HCT116 (cell line): ENCODE results near the gene GLOD4. TPM values are rescaled to one million over a fixed set of nuclear protein-coding genes. Genes with fewer than 3 reads are reported as not detected.

Experiments
- ATAC-seq: fragments of 200-7000 bp; cut with Tn5 transposase; 2 replicates; pipeline ENCODE4 v1.9.1; 2020; ENCODE audit warnings: mild to moderate bottlenecking, moderate library complexity
- BruUV-seq: library from RNA; stranded (reverse); fragments of 400-500 nt; replicated peaks from 2 replicates; lab custom pipeline; 2021; lab: Mats Ljungman, UMichigan
- CTCF ChIA-PET: fragments of 300-600 bp; sonication (Branson Sonifier 250); formaldehyde crosslinking; loops from one replicate; lab custom pipeline; 2021; ENCODE audit warnings: antibody characterized with exemption; lab: Charles Lee
- POLR2A ChIA-PET: fragments of 300-600, 350-600 bp; sonication (Branson Sonifier 250); formaldehyde crosslinking; loops from one replicate; lab custom pipeline; 2021; ENCODE audit warnings: antibody characterized with exemption; lab: Charles Lee
- RAD21 ChIA-PET, 2 experiments: fragments of 300-600 bp; sonication (Branson Sonifier 250); formaldehyde crosslinking; loops; one replicate each; lab custom pipeline; 2023; ENCODE audit warnings: low total read pairs in 2 of 2; ENCODE audit not compliant: uncharacterized antibody in 2 of 2, unreplicated experiment in 2 of 2, low non-redundant PET in 1 of 2; lab: Charles Lee
- DNase-seq: peaks from one replicate; pipeline ENCODE4 v3.0.0-alpha.2; 2010; ENCODE audit warnings: low read depth, low spot score
- H2AFZ ChIP-seq: fragments of 200-600 bp; shearing (Covaris generic), sonication (generic); 2 replicates; pipeline ENCODE4 v1.6.1; 2017; ENCODE audit warnings: low read depth, mixed run types, mixed read lengths, antibody characterized with exemption, low read length; ENCODE audit not compliant: poor library complexity, severe bottlenecking
- H3K27ac ChIP-seq: 2 replicates; pipeline ENCODE4 v1.5.1; 2012; ENCODE audit warnings: low read depth, low read length
- H3K27me3 ChIP-seq: fragments of 200-600 bp; sonication (generic); 2 replicates; pipeline ENCODE4 v1.6.1; 2016; ENCODE audit warnings: mixed run types, low read length, mixed read lengths; ENCODE audit not compliant: insufficient read depth
- H3K36me3 ChIP-seq, 2 experiments: fragments of 200-500 bp in 1 of 2; fragments of 200-600 bp in 1 of 2; sonication (Bioruptor generic) in 1 of 2; sonication (generic) in 1 of 2; 2 replicates each; pipeline versions ENCODE4 v1.5.1 to v1.6.1; 2014 to 2016; ENCODE audit warnings: low read length in 2 of 2, inconsistent platforms in 1 of 2, mixed read lengths in 1 of 2, mixed run types in 1 of 2; ENCODE audit not compliant: insufficient read depth in 2 of 2, control insufficient read depth in 1 of 2
- H3K4me1 ChIP-seq, 2 experiments: fragments of 200-600 bp in 1 of 2; sonication (generic) in 1 of 2; 2 replicates each; pipeline versions ENCODE4 v1.5.1 to v1.6.1; 2012 to 2017; ENCODE audit warnings: low read length in 2 of 2, inconsistent platforms in 1 of 2, mild to moderate bottlenecking in 1 of 2, mixed read lengths in 1 of 2, mixed run types in 1 of 2, moderate library complexity in 1 of 2; ENCODE audit not compliant: insufficient read depth in 2 of 2, control insufficient read depth in 1 of 2
- H3K4me2 ChIP-seq: fragments of 200-600 bp; sonication (generic); 2 replicates; pipeline ENCODE4 v1.6.1; 2017; ENCODE audit warnings: mixed run types, low read length, mixed read lengths
- H3K4me3 ChIP-seq, 2 experiments: fragments of 200-600 bp in 1 of 2; sonication (generic) in 1 of 2; replicated peaks in 1 of 2; 2 replicates each; pipeline ENCODE4 v1.5.1; 2011 to 2016; ENCODE audit warnings: low read length in 2 of 2, control low read depth in 1 of 2, low read depth in 1 of 2, mild to moderate bottlenecking in 1 of 2, mixed read lengths in 1 of 2, mixed run types in 1 of 2
- H3K79me2 ChIP-seq: fragments of 200-600 bp; sonication (generic); 2 replicates; pipeline ENCODE4 v1.6.1; 2017; ENCODE audit warnings: mild to moderate bottlenecking, mixed run types, low read length, moderate library complexity, mixed read lengths; ENCODE audit not compliant: insufficient read depth
- H3K9ac ChIP-seq: fragments of 200-600 bp; sonication (generic); 2 replicates; pipeline ENCODE4 v1.6.1; 2016; ENCODE audit warnings: low read length, mixed read lengths
- H3K9me2 ChIP-seq: fragments of 200-600 bp; sonication (generic), shearing (Covaris generic); 2 replicates; pipeline ENCODE4 v1.6.1; 2017; ENCODE audit warnings: mixed run types, mild to moderate bottlenecking, moderate library complexity; ENCODE audit not compliant: insufficient read depth
- H3K9me3 ChIP-seq, 2 experiments: fragments of 200-500 bp in 1 of 2; fragments of 200-600 bp in 1 of 2; sonication (Bioruptor generic) in 1 of 2; sonication (generic) in 1 of 2; 2 replicates each; pipeline ENCODE4 v1.6.1; 2014 to 2017; ENCODE audit warnings: low read length in 2 of 2, mixed read lengths in 2 of 2, inconsistent platforms in 1 of 2, low read depth in 1 of 2, mild to moderate bottlenecking in 1 of 2, mixed run types in 1 of 2, moderate library complexity in 1 of 2; ENCODE audit not compliant: control insufficient read depth in 1 of 2, insufficient read depth in 1 of 2
- H4K20me1 ChIP-seq: fragments of 200-600 bp; sonication (generic), shearing (Covaris generic); 2 replicates; pipeline ENCODE4 v1.6.1; 2017; ENCODE audit warnings: mixed run types, mild to moderate bottlenecking, moderate library complexity; ENCODE audit not compliant: insufficient read depth
- ATF3 ChIP-seq: IDR thresholded peaks from 2 replicates; pipeline ENCODE4 v1.6.1; 2012
- CBX3 ChIP-seq: IDR thresholded peaks from 2 replicates; pipeline ENCODE4 v1.6.1; 2012; ENCODE audit warnings: low read depth
- EGR1 ChIP-seq: IDR thresholded peaks from 2 replicates; pipeline ENCODE4 v1.6.1; 2012; ENCODE audit warnings: low read depth
- ELF1 ChIP-seq: IDR thresholded peaks from 2 replicates; pipeline ENCODE4 v1.6.1; 2012; ENCODE audit warnings: low read depth, borderline replicate concordance
- REST ChIP-seq: IDR thresholded peaks from 2 replicates; pipeline ENCODE4 v1.6.1; 2012; ENCODE audit warnings: low read depth
- SIN3A ChIP-seq: IDR thresholded peaks from 2 replicates; pipeline ENCODE4 v1.6.1; 2012; ENCODE audit warnings: low read depth
- SP1 ChIP-seq: IDR thresholded peaks from 2 replicates; pipeline ENCODE4 v1.6.1; 2012; ENCODE audit warnings: low read depth
- SRF ChIP-seq: IDR thresholded peaks from 2 replicates; pipeline ENCODE4 v1.6.1; 2012; ENCODE audit warnings: low read depth
- TCF7L2 ChIP-seq: IDR thresholded peaks from 2 replicates; pipeline ENCODE4 v1.7.0; 2011; ENCODE audit warnings: borderline replicate concordance, inconsistent platforms; ENCODE audit not compliant: insufficient read depth, insufficient read length; ENCODE audit errors: extremely low read depth
- ZBTB33 ChIP-seq: IDR thresholded peaks from 2 replicates; pipeline ENCODE4 v1.6.1; 2011; ENCODE audit warnings: mild to moderate bottlenecking, low read length, moderate library complexity; ENCODE audit not compliant: insufficient replicate concordance; ENCODE audit errors: extremely low read depth
- ZFX ChIP-seq: fragments of 450-650 bp; IDR thresholded peaks from 2 replicates; pipeline ENCODE4 v1.6.1; 2017
- ZNF274 ChIP-seq: fragments of 200-500 bp; sonication (Bioruptor generic); IDR thresholded peaks from 2 replicates; pipeline ENCODE4 v1.6.1; 2014; ENCODE audit warnings: mild to moderate bottlenecking, low read depth, low read length, inconsistent platforms
- intact Hi-C: fragments of 100-400 bp; cut with micrococcal nuclease; formaldehyde crosslinking; loops from 2 replicates; pipeline ENCODE4 v1.10.0; 2022
- total RNA-seq: library from RNA; stranded (reverse); gene quantifications from one replicate; pipeline ENCODE4 v1.2.1, GENCODE V29; 2021; ENCODE audit not compliant: unreplicated experiment
- TF ChIP-seq, protein P1 (sequence below): IDR thresholded peaks from 2 replicates; pipeline ENCODE4 v1.6.1; 2012
- TF ChIP-seq, protein P2 (sequence below), 3 experiments: fragments of 200-600 bp in 1 of 3; sonication (generic) in 1 of 3; IDR thresholded peaks in 2 of 3; conservative IDR thresholded peaks in 1 of 3; 2 replicates each; pipeline ENCODE4 v1.5.1; 2012 to 2017; ENCODE audit warnings: low read depth in 2 of 3, low read length in 2 of 3, antibody characterized with exemption in 1 of 3, borderline replicate concordance in 1 of 3, control low read depth in 1 of 3, mild to moderate bottlenecking in 1 of 3, mixed read lengths in 1 of 3, mixed run types in 1 of 3, moderate library complexity in 1 of 3; ENCODE audit not compliant: insufficient read depth in 1 of 3

Gene GLOD4
- total RNA-seq, 1 experiment from 2014 or later = 80.7 TPM

DNA sequence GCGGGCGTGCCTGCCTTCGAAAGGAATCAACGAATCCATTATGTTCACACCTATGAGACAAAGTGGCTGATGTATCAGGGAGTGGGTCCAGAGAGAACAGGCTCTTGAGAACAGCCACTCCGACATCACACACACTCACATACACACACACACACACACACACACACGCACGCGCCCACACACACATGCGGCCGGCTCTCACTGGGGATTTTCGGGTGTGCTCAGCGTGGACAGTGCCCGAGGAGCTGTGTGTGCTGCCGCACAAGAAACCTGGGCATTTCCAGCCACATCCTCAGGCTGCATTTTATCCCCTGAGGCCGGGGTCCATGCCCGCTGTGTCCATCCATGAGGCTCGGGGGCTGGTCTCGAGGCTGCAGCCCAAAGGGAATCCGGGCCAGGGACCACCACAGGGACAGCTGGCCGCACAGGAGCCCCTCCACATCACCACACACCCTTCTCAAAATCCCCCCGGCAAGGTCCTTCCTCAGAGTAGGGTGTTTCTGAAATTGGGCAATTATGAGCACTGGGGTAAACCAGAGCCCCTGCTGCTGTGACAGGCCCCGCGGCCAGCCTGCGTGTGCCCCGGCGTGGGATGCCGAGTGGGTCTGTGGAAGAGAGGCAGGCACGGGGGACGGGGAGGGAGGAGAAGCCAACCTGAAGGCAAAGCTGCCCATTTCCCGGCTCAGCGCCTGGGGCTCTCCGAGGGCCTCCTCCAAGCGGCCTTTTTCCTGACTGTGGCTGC is 24.9 kb upstream of the GLOD4 start:
- Histone ChIP-seq H3K79me2 (no peaks in the 10 kb centered on the region; the same call in 1 of the 2 replicates), H2AFZ (no peak overlapping the region), H3K27ac (no peak overlapping the region), H3K36me3 (peaks cover 3 to 4% of the 10 kb centered on the region in 2 experiments; a peak in 2 of 4 replicates), H4K20me1 (no peaks in the 10 kb centered on the region), H3K9ac (no peak overlapping the region), H3K4me2 (no peak overlapping the region), H3K27me3 (no peaks in the 10 kb centered on the region), H3K4me1 (no peaks in the 10 kb centered on the region), H3K9me3 (no peaks in the 10 kb centered on the region), H3K4me3 (no peak overlapping the region), H3K9me2 (no peaks in the 10 kb centered on the region)
- intact Hi-C loops = no loop called here
- ATAC-seq (no peak), DNase-seq (no peak)
- no TSS peak for BruUV-seq
- TF ChIP-seq ELF1 = no peak
- no peak for TF ChIP-seq ZNF274
- TF ChIP-seq EGR1 = no peak
- TF ChIP-seq ZFX = no peak
- no peak for TF ChIP-seq SIN3A
- TF ChIP-seq ZBTB33 = no peak
- TF ChIP-seq TCF7L2 = no peak
- TF ChIP-seq SP1 = no peak
- no peak for TF ChIP-seq SRF
- no peak for TF ChIP-seq CBX3
- TF ChIP-seq REST = no peak
- TF ChIP-seq, protein P1, sequence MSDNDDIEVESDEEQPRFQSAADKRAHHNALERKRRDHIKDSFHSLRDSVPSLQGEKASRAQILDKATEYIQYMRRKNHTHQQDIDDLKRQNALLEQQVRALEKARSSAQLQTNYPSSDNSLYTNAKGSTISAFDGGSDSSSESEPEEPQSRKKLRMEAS = no peak
- no peak for TF ChIP-seq ATF3
- TF ChIP-seq, protein P2, sequence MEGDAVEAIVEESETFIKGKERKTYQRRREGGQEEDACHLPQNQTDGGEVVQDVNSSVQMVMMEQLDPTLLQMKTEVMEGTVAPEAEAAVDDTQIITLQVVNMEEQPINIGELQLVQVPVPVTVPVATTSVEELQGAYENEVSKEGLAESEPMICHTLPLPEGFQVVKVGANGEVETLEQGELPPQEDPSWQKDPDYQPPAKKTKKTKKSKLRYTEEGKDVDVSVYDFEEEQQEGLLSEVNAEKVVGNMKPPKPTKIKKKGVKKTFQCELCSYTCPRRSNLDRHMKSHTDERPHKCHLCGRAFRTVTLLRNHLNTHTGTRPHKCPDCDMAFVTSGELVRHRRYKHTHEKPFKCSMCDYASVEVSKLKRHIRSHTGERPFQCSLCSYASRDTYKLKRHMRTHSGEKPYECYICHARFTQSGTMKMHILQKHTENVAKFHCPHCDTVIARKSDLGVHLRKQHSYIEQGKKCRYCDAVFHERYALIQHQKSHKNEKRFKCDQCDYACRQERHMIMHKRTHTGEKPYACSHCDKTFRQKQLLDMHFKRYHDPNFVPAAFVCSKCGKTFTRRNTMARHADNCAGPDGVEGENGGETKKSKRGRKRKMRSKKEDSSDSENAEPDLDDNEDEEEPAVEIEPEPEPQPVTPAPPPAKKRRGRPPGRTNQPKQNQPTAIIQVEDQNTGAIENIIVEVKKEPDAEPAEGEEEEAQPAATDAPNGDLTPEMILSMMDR (IDR thresholded peaks at IDR 0.05 in 2 of 3, conservative IDR thresholded peaks at IDR 0.05 in 1 of 3; ENCODE audit: borderline replicate concordance in 1 of 3, insufficient read depth in 1 of 3, low read depth in 2 of 3, low read length in 2 of 3) = no peak
- RAD21 ChIA-PET = no interaction called here
- POLR2A ChIA-PET = no interaction called here
- CTCF ChIA-PET = no interaction called here
